T-cell (primary cell): Measurements from ENCODE around the gene DSTN. TPM values are rescaled to one million over a fixed set of nuclear protein-coding genes. Genes with fewer than 3 reads are reported as not detected.

Source experiments
- ATAC-seq, 4 experiments: fragments of 200-7000 bp in 3 of 4; fragments of 150-1000 bp in 1 of 4; cut with Tn5 transposase; replicated peaks in 1 of 4; 1 replicate in 3 of 4; 2 replicates in 1 of 4; pipeline ENCODE4 v1.10.0; 2021; ENCODE audit warnings: moderate library complexity in 3 of 4, mild to moderate bottlenecking in 2 of 4, moderate number of reproducible peaks in 1 of 4
- CTCF ChIA-PET, 2 donors: fragments of 300-600 bp; sonication (Branson Sonifier 250); formaldehyde crosslinking; loops; one replicate each; lab custom pipeline; 2022; ENCODE audit warnings: antibody characterized with exemption in 2 of 2; lab: Charles Lee
- POLR2A ChIA-PET, 2 donors: fragments of 300-600 bp; sonication (Branson Sonifier 250); formaldehyde crosslinking; loops; one replicate each; lab custom pipeline; 2022; ENCODE audit warnings: antibody characterized with exemption in 2 of 2; lab: Charles Lee
- DNase-seq, 35 experiments: peaks; one replicate each; pipeline versions ENCODE4 v3.0.0 to v3.0.0-alpha.2; 2013 to 2023
- H3K27ac ChIP-seq: one replicate; pipeline ENCODE4 v1.5.1; 2013; ENCODE audit warnings: low read length
- H3K27me3 ChIP-seq, 2 experiments: replicated peaks in 1 of 2; 1 replicate in 1 of 2; 2 replicates in 1 of 2; pipeline versions ENCODE4 v1.6.1 to v1.7.0; 2013; ENCODE audit warnings: low read length in 1 of 2, mixed read lengths in 1 of 2; ENCODE audit not compliant: control insufficient read depth in 2 of 2, insufficient read depth in 2 of 2; ENCODE audit errors: extremely low read depth in 1 of 2
- H3K36me3 ChIP-seq, 2 donors: 1 replicate in 1 of 2; 2 replicates in 1 of 2; pipeline versions ENCODE4 v1.6.1 to v1.7.0; 2013; ENCODE audit warnings: low read length in 1 of 2; ENCODE audit not compliant: control insufficient read depth in 2 of 2, insufficient read depth in 1 of 2; ENCODE audit errors: extremely low read depth in 1 of 2
- H3K4me1 ChIP-seq, 2 experiments: 1 replicate in 1 of 2; 2 replicates in 1 of 2; pipeline versions ENCODE4 v1.6.1 to v1.7.0; 2013; ENCODE audit warnings: low read length in 2 of 2, mixed read lengths in 1 of 2; ENCODE audit not compliant: insufficient read depth in 2 of 2, control insufficient read depth in 1 of 2; ENCODE audit errors: extremely low read depth in 1 of 2
- H3K4me3 ChIP-seq, 2 donors: 1 replicate in 1 of 2; 2 replicates in 1 of 2; pipeline versions ENCODE4 v1.5.1 to v1.7.0; 2013; ENCODE audit warnings: mild to moderate bottlenecking in 2 of 2, low read length in 1 of 2, moderate library complexity in 1 of 2; ENCODE audit not compliant: control insufficient read depth in 1 of 2; ENCODE audit errors: extremely low read depth in 1 of 2
- H3K9me3 ChIP-seq: 2 replicates; pipeline ENCODE4 v1.7.0; 2013
- H3K27ac Mint-ChIP-seq, 2 donors: one replicate each; pipeline ENCODE4 v1.8.0; 2020 to 2021; ENCODE audit warnings: mild to moderate bottlenecking in 2 of 2, mixed read lengths in 2 of 2
- H3K27me3 Mint-ChIP-seq, 2 donors: one replicate each; pipeline ENCODE4 v1.8.0; 2021 to 2022; ENCODE audit warnings: mixed read lengths in 2 of 2
- H3K36me3 Mint-ChIP-seq: one replicate; pipeline ENCODE4 v1.8.0; 2021; ENCODE audit warnings: mixed read lengths
- H3K4me1 Mint-ChIP-seq, 3 donors: one replicate each; pipeline ENCODE4 v1.8.0; 2020 to 2022; ENCODE audit warnings: mixed read lengths in 3 of 3, mild to moderate bottlenecking in 1 of 3
- H3K4me3 Mint-ChIP-seq, 3 donors: one replicate each; pipeline ENCODE4 v1.8.0; 2020 to 2022; ENCODE audit warnings: mild to moderate bottlenecking in 3 of 3, mixed read lengths in 3 of 3, moderate library complexity in 3 of 3
- H3K9me3 Mint-ChIP-seq, 3 donors: one replicate each; pipeline ENCODE4 v1.8.0; 2020 to 2022; ENCODE audit warnings: mixed read lengths in 3 of 3
- WGBS: methylation state at CpG from one replicate; pipeline ENCODE4 v1.1.5; 2013; ENCODE audit warnings: missing lambda C conversion rate; ENCODE audit not compliant: insufficient coverage; 5-methylcytosine and 5-hydroxymethylcytosine counted together
- total RNA-seq, 35 experiments: library from RNA in 6 of 35; stranded (reverse) in 6 of 35; fragments of 120-200 nt in 1 of 35; gene quantifications; one replicate each; pipeline versions ENCODE4 v1.2.1 to v1.2.4 and lab custom pipeline; 2013 to 2026

The DSTN gene
- total RNA-seq, 5 donors from 2014 or later (not counting 1 experiment from before 2014, with no cell fraction given) = 36.3 to 41.7 (median 41.3) TPM

DNA sequence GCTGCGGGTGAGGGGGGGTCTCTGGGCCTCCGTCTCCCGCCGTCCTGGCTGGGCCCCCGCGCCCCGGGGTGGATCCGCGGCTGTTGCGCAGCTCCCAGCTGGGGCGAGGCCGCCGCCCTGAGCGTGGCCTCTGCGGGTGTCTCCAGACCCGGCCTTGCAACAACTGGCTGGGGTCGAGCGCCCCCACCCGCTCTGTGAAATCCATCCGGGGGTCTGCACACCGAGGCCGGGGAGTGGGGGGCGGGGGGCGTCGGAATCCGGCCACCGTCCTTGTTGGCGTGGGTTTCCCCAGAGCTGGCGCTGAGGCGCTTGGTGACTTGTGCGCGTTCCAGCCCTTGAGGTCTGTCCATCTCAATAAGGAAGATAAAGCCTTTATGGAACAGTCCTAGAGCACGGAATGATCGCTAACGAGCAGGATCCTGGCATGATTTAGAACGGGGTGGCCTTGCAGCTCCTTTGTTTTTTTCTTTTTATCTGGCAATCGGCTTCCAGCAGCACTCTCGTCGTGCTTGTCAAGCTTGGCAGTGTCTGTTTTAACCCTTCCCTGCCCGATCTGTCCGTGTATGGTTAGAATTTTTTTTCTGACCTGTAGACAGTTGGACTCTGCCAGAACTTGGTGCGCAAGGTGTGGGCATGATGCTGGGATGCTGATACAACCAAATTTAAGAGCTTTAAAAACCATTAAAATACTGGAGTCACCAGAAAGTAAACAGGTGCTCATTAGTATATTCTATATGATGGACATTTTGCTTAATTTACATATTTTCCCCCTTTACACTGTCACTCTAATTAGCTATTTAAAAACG is 675 bp downstream of the DSTN start:
- Mint-ChIP-seq H3K27ac (peak overlapping the region; percentile 77 to 78), H3K27me3 (peaks cover 0 to 4% of the 10 kb centered on the region in 2 donors), H3K9me3 (peaks cover 0 to 3% (median 0%) of the 10 kb centered on the region in 3 donors), H3K4me3 (peak overlapping the region; percentile 87 to 96 (median 92)), H3K36me3 (peaks cover 3% of the 10 kb centered on the region), H3K4me1 (peaks cover 32 to 36% (median 33%) of the 10 kb centered on the region in 3 donors)
- ChIA-PET POLR2A (interaction anchor here (0.7 to 2.1 kb wide), 6 partner anchors 10 to 397 kb away, joined by 3 to 8 read pairs (median 4); no protein-coding TSS in a partner anchor), CTCF (interaction anchor here (0.7 to 1.6 kb wide), 18 partner anchors 12 to 427 kb away, joined by 3 to 16 read pairs (median 4); partner anchors contain the start of gene RRBP1 (in 2 of the 2))
- Histone ChIP-seq H3K36me3 (no peaks in the 10 kb centered on the region), H3K4me3 (peak overlapping the region; percentile 80 to 86), H3K4me1 (peaks cover 11 to 12% of the 10 kb centered on the region in 2 experiments), H3K27ac (no peak overlapping the region), H3K9me3 (no peaks in the 10 kb centered on the region), H3K27me3 (peaks cover 0 to 5% of the 10 kb centered on the region in 2 experiments)
- under 1% methylated on average over 37 of the region's 43 CpGs for WGBS
- ATAC-seq = peak; percentile 27 to 51 (median 48)
- peak in 14 of 35 experiments; percentile 3 to 44 (median 18) for DNase-seq

DNA sequence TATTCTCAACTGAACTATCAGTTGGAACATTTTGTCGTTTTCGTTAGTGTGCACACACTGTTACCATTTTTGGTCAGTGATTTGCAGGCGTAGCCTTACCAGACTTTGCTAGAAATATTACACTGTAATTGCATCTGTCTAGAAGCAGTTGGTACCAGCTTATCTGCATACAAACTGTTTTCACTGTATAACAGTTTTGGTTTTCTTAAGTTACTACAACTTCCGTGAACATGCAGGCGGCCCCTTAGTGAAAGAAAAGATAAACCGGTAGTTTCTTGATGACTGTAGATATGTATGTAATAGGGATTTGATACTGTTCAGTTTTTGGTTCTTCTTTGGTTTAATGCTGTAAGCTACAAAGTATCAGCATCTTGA is 1.3 kb downstream of the DSTN start:
- ChIA-PET CTCF (interaction anchor here (0.7 to 1.6 kb wide), 11 partner anchors 12 to 396 kb away, joined by 3 to 16 read pairs (median 4); partner anchors contain the start of gene RRBP1 (in 2 of the 2)), POLR2A (interaction anchor here (0.7 to 2.1 kb wide), 4 partner anchors 9 to 39 kb away, joined by 3 to 8 read pairs (median 6); no protein-coding TSS in a partner anchor)
- peak in 1 of 35 experiments; percentile 31 for DNase-seq
- Mint-ChIP-seq H3K4me3 (peak overlapping the region; percentile 87 to 96 (median 92)), H3K27ac (peak overlapping the region; percentile 77 to 78), H3K9me3 (peaks cover 0 to 2% (median 0%) of the 10 kb centered on the region in 3 donors), H3K36me3 (peaks cover 8% of the 10 kb centered on the region), H3K27me3 (peaks cover 0 to 2% of the 10 kb centered on the region in 2 donors), H3K4me1 (peaks cover 32 to 37% (median 36%) of the 10 kb centered on the region in 3 donors)
- Histone ChIP-seq H3K4me3 (peak overlapping the region in 1 of 2 donors; percentile 86), H3K27me3 (peaks cover 0 to 5% of the 10 kb centered on the region in 2 experiments), H3K27ac (no peak overlapping the region), H3K9me3 (no peaks in the 10 kb centered on the region), H3K36me3 (no peaks in the 10 kb centered on the region), H3K4me1 (peaks cover 11 to 12% of the 10 kb centered on the region in 2 experiments)
- no peak for ATAC-seq
- WGBS = 26% methylated on average over 3 of the region's 6 CpGs

DNA sequence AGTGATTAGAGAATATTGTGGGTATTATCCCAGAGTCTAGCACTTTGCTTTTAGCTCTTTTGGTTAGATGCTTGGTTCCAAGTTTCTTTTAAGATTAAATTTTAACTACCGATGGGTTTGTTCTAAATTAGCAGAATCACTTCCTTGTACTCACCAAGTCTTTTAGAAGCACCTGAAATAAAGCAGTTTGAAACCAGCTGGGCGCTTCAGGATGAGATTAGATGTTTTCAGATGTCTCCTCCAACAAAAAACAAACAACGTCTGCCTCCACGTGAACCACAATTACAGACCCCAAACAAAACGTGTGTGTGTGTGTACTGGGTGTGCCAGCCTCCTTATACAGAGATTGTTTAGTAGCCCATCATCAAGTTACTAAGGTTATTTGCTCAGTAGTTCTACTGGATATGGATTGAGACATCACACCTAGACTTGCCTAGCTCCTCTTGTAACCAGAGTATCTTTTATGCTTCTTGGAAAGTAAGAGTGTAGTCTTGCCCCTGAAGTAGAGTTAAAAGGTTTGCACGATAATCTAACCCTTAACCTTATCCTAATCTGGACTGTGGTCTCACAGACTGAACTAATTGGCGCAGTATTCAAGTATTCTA is 2.3 kb downstream of the DSTN start:
- H3K27ac Mint-ChIP-seq = no peak overlapping the region
- Histone ChIP-seq H3K36me3 (no peaks in the 10 kb centered on the region), H3K9me3 (no peaks in the 10 kb centered on the region), H3K27me3 (peaks cover 0 to 5% of the 10 kb centered on the region in 2 experiments), H3K27ac (no peak overlapping the region), H3K4me3 (no peak overlapping the region), H3K4me1 (peaks cover 11 to 12% of the 10 kb centered on the region in 2 experiments)
- WGBS = no CpG with 5 or more reads among the region's 7 CpGs
- H3K9me3 Mint-ChIP-seq = no peaks in the 10 kb centered on the region
- H3K27me3 Mint-ChIP-seq = no peaks in the 10 kb centered on the region
- H3K36me3 Mint-ChIP-seq = peaks cover 9% of the 10 kb centered on the region
- H3K4me3 Mint-ChIP-seq = peak overlapping the region in 2 of 3 donors; percentile 37 to 96
- no peak for ATAC-seq
- POLR2A ChIA-PET = interaction anchor here in 1 of 2 donors (2.1 kb wide), 1 partner anchor 8 kb away, joined by 8 read pairs; no protein-coding TSS in a partner anchor
- no peak for DNase-seq
- CTCF ChIA-PET = interaction anchor here (0.6 to 1.5 kb wide), 2 partner anchors 11 to 33 kb away, joined by 3 to 4 read pairs; no protein-coding TSS in a partner anchor
- peaks cover 32 to 39% (median 37%) of the 10 kb centered on the region in 3 donors for H3K4me1 Mint-ChIP-seq

DNA sequence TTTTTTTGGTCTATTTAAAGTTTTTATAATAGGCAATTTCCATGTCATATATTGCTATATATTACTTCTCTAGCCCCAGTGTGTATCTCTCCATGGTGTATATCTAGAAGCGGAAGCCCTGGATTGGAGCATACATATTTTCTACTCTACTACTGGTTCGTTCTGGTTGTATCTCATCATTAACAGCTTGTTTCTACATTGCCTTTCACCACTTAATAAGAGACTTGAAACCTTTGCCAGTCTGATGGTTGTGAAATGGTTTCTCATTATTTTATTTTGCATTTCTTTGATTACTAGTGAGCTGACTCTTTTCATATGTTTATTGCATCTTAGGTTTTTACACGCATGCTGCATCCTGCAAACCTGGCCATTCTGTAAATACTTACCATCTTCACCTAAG is 3.6 kb downstream of the DSTN start:
- peaks cover 0 to 5% of the 10 kb centered on the region in 2 experiments for H3K27me3 ChIP-seq
- H3K4me3 ChIP-seq = no peak overlapping the region
- H3K4me3 Mint-ChIP-seq = no peak overlapping the region
- DNase-seq = no peak
- peaks cover 32 to 41% (median 37%) of the 10 kb centered on the region in 3 donors for H3K4me1 Mint-ChIP-seq
- ATAC-seq = no peak
- H3K4me1 ChIP-seq = peaks cover 11 to 12% of the 10 kb centered on the region in 2 experiments
- H3K9me3 Mint-ChIP-seq = no peaks in the 10 kb centered on the region
- no peaks in the 10 kb centered on the region for H3K36me3 ChIP-seq
- H3K27me3 Mint-ChIP-seq = no peaks in the 10 kb centered on the region
- no peaks in the 10 kb centered on the region for H3K9me3 ChIP-seq
- no CpG with 5 or more reads among the region's 3 CpGs for WGBS
- peaks cover 9% of the 10 kb centered on the region for H3K36me3 Mint-ChIP-seq
- no peak overlapping the region for H3K27ac Mint-ChIP-seq
- POLR2A ChIA-PET = interaction anchor here (0.6 to 0.7 kb wide), 7 partner anchors 19 to 1099 kb away, joined by 3 to 8 read pairs (median 4); no protein-coding TSS in a partner anchor
- CTCF ChIA-PET = interaction anchor here in 1 of 2 donors (0.9 kb wide), 1 partner anchor 114 kb away, joined by 3 read pairs; no protein-coding TSS in a partner anchor
- no peak overlapping the region for H3K27ac ChIP-seq

DNA sequence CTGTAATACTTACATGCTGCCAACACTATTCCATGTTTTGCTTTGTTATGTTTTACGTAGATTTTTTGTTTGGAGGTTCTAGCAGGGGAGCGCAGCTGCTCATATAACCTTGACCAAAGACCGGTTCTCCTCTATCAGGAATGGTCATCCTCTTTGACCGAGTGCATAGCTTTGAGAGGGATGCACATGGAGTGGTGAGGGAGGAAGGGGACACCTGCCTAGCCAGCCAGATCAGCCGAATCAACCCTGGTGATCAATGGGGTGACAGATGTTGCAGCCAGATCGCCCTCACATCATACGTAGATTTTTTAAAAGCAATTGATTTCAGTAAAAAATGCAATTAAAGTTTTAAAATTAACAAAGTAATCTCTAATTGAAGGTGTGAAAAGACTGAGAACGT is 6.3 kb downstream of the DSTN start:
- H3K4me3 Mint-ChIP-seq = no peak overlapping the region
- H3K27ac ChIP-seq = no peak overlapping the region
- no peaks in the 10 kb centered on the region for H3K9me3 ChIP-seq
- peaks cover 48 to 52% (median 51%) of the 10 kb centered on the region in 3 donors for H3K4me1 Mint-ChIP-seq
- no peak overlapping the region for H3K4me3 ChIP-seq
- H3K36me3 ChIP-seq = no peaks in the 10 kb centered on the region
- ChIA-PET POLR2A (no interaction called here), CTCF (no interaction called here)
- no peaks in the 10 kb centered on the region for H3K27me3 ChIP-seq
- H3K9me3 Mint-ChIP-seq = no peaks in the 10 kb centered on the region
- H3K27me3 Mint-ChIP-seq = no peaks in the 10 kb centered on the region
- peaks cover 3 to 5% of the 10 kb centered on the region in 2 experiments for H3K4me1 ChIP-seq
- WGBS = no CpG with 5 or more reads among the region's 8 CpGs
- no peak for DNase-seq
- no peak for ATAC-seq
- no peak overlapping the region for H3K27ac Mint-ChIP-seq
- peaks cover 16% of the 10 kb centered on the region for H3K36me3 Mint-ChIP-seq
